ENCODE measurements around the gene BOLA1.
"Not testable (repeated sequence)": the region's sequence is repeated elsewhere in the genome, so short reads cannot be mapped to it uniquely, and the experiment has no call there.

Gene BOLA1

GRCh38 chr1:149886396-149887195, 12.8 kb upstream of the BOLA1 start:
- DNase-seq (ENCODE audit: low read depth): peak; percentile 98
- peak overlapping the region; percentile 83 for H3K4me3 ChIP-seq (ENCODE audit: low read depth, low read length)
- no peak; the same call in 1 of the 2 replicates for TF ChIP-seq MAX (IDR thresholded peaks at IDR 0.05; ENCODE audit: low read depth, low read length)
- TF ChIP-seq POLR2A (IDR thresholded peaks at IDR 0.05; ENCODE audit: extremely low read depth, insufficient read length): peak; percentile 86
- no peak for TF ChIP-seq CTCF (IDR thresholded peaks at IDR 0.05; ENCODE audit: low read depth, low read length)
- TF ChIP-seq MYC (IDR thresholded peaks at IDR 0.05; ENCODE audit: low read depth, low read length): no peak

- not testable (repeated sequence) for DNase-seq (ENCODE audit: low read depth)
- peak overlapping the region; percentile 83 for H3K4me3 ChIP-seq (ENCODE audit: low read depth, low read length)
Measured at GRCh38 chr1:149887196-149887455, 12.2 kb upstream of the BOLA1 start.

- peak; percentile 97 for DNase-seq (ENCODE audit: low read depth)
- peak overlapping the region; percentile 83 for H3K4me3 ChIP-seq (ENCODE audit: low read depth, low read length)
- no peak for TF ChIP-seq CTCF (IDR thresholded peaks at IDR 0.05; ENCODE audit: low read depth, low read length)
- no peak for TF ChIP-seq MAX (IDR thresholded peaks at IDR 0.05; ENCODE audit: low read depth, low read length)
- TF ChIP-seq POLR2A (IDR thresholded peaks at IDR 0.05; ENCODE audit: extremely low read depth, insufficient read length): peak; percentile 83
- peak; percentile 55; the same call in 1 of the 2 replicates for TF ChIP-seq MYC (IDR thresholded peaks at IDR 0.05; ENCODE audit: low read depth, low read length)
Measured at GRCh38 chr1:149887456-149888246, 11.7 kb upstream of the BOLA1 start.

DNA sequence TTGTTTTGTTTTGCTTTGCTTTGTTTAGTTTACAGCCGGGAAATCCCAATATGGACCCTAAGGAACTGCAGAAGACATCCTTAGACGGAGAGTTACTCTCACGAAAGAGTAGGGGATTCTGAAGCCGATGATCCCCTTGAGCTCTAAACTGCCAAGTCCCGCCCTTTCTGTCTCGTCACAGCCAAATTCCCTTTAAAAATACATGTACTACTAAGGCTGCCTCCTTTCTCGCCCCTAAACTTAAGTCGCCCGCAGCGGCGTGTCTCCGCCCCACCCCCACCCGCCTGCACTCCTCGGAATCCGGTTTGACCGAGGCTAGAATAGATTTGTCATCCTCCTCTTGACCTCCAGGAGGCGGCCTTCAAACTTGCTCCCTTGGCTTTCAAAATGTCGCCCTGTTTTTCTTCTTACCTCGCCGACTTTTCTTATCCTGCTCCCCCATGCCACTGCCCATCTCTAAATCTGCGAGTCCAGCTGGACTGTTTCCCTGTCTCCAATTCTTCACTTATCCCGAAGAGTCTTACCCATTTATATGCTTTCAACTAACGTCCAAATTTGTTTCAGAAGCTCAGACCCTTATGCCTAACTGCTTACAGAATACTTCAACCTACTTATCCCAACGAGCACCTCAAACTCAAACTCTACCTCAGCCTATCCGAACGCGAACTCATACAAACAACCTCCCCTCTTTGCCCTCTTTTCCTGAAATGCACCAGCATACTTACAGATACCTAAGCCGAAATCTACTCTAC, 10.9 kb upstream of the BOLA1 start:
- peak overlapping the region; percentile 72 for H3K4me3 ChIP-seq (ENCODE audit: low read depth, low read length)
- DNase-seq (ENCODE audit: low read depth): peak; percentile 95
- TF ChIP-seq POLR2A (IDR thresholded peaks at IDR 0.05; ENCODE audit: extremely low read depth, insufficient read length): peak; percentile 11
- TF ChIP-seq MAX (IDR thresholded peaks at IDR 0.05; ENCODE audit: low read depth, low read length): peak; percentile 64
- TF ChIP-seq CTCF (IDR thresholded peaks at IDR 0.05; ENCODE audit: low read depth, low read length): peak; percentile 41
- peak; percentile 73 for TF ChIP-seq MYC (IDR thresholded peaks at IDR 0.05; ENCODE audit: low read depth, low read length)

- H3K4me3 ChIP-seq (ENCODE audit: low read depth, low read length): peak overlapping the region; percentile 72
- no peak for DNase-seq (ENCODE audit: low read depth)
- no peak for TF ChIP-seq POLR2A (IDR thresholded peaks at IDR 0.05; ENCODE audit: extremely low read depth, insufficient read length)
- TF ChIP-seq MYC (IDR thresholded peaks at IDR 0.05; ENCODE audit: low read depth, low read length): no peak
- TF ChIP-seq MAX (IDR thresholded peaks at IDR 0.05; ENCODE audit: low read depth, low read length): no peak
- no peak for TF ChIP-seq CTCF (IDR thresholded peaks at IDR 0.05; ENCODE audit: low read depth, low read length)
Measured at GRCh38 chr1:149888999-149889289, 10.4 kb upstream of the BOLA1 start.

GRCh38 chr1:149896575-149896974, 2.8 kb upstream of the BOLA1 start:
- no peak for TF ChIP-seq CTCF (IDR thresholded peaks at IDR 0.05; ENCODE audit: low read depth, low read length)
- TF ChIP-seq MYC (IDR thresholded peaks at IDR 0.05; ENCODE audit: low read depth, low read length): no peak
- TF ChIP-seq POLR2A (IDR thresholded peaks at IDR 0.05; ENCODE audit: extremely low read depth, insufficient read length): no peak
- TF ChIP-seq MAX (IDR thresholded peaks at IDR 0.05; ENCODE audit: low read depth, low read length): no peak
- H3K4me3 ChIP-seq (ENCODE audit: low read depth, low read length): no peak overlapping the region
- no peak for DNase-seq (ENCODE audit: low read depth)
